OCI-LY1 (cell line): ENCODE measurements around the gene COL23A1.

Experiments
- H2AFZ ChIP-seq: fragments of 200-600 bp; sonication (generic), shearing (Covaris generic); 2 replicates; pipeline ENCODE4 v1.6.0; 2014; ENCODE audit warnings: antibody characterized with exemption, mild to moderate bottlenecking, low read length
- H3F3A ChIP-seq: fragments of 200-600 bp; sonication (generic), shearing (Covaris generic); 2 replicates; pipeline ENCODE4 v1.6.0; 2014; ENCODE audit warnings: mild to moderate bottlenecking, antibody characterized with exemption, low read length, moderate library complexity; ENCODE audit not compliant: insufficient read depth
- H3K27ac ChIP-seq: fragments of 200-600 bp; sonication (generic); 2 replicates; pipeline ENCODE4 v1.5.1; 2014; ENCODE audit warnings: low read length, mixed run types, mild to moderate bottlenecking, low read depth; ENCODE audit not compliant: poor library complexity, severe bottlenecking
- H3K27me3 ChIP-seq: fragments of 200-600 bp; sonication (generic); 2 replicates; pipeline ENCODE4 v1.6.0; 2014; ENCODE audit warnings: antibody characterized with exemption, mild to moderate bottlenecking, low read length, moderate library complexity; ENCODE audit not compliant: insufficient read depth
- H3K36me3 ChIP-seq: fragments of 200-600 bp; sonication (generic); 2 replicates; pipeline ENCODE4 v1.6.1; 2014; ENCODE audit warnings: mild to moderate bottlenecking, antibody characterized with exemption, low read length, moderate library complexity, mixed read lengths; ENCODE audit not compliant: insufficient read depth
- H3K4me1 ChIP-seq: fragments of 200-600 bp; sonication (generic); 2 replicates; pipeline ENCODE4 v1.5.1; 2014; ENCODE audit warnings: mild to moderate bottlenecking, low read length, moderate library complexity; ENCODE audit not compliant: insufficient read depth, severe bottlenecking
- H3K4me2 ChIP-seq: fragments of 200-600 bp; sonication (generic), shearing (Covaris generic); 2 replicates; pipeline ENCODE4 v1.6.1; 2014; ENCODE audit warnings: low read length
- H3K4me3 ChIP-seq: fragments of 200-600 bp; sonication (generic); 2 replicates; pipeline ENCODE4 v1.5.1; 2014; ENCODE audit warnings: low read length, low read depth, mild to moderate bottlenecking, mixed read lengths; ENCODE audit not compliant: poor library complexity, severe bottlenecking
- H3K79me2 ChIP-seq: fragments of 200-600 bp; shearing (Covaris generic); 2 replicates; pipeline ENCODE4 v1.6.1; 2016; ENCODE audit warnings: mixed run types, low read length, mixed read lengths; ENCODE audit not compliant: insufficient read depth
- H3K9ac ChIP-seq: fragments of 200-600 bp; sonication (generic), shearing (Covaris generic); 2 replicates; pipeline ENCODE4 v1.6.1; 2014; ENCODE audit warnings: mild to moderate bottlenecking, low read length, mixed read lengths
- H3K9me2 ChIP-seq: fragments of 200-600 bp; sonication (generic), shearing (Covaris generic); 2 replicates; pipeline ENCODE4 v1.6.1; 2014; ENCODE audit warnings: low read depth, mild to moderate bottlenecking, low read length, mixed read lengths
- H3K9me3 ChIP-seq: fragments of 200-600 bp; shearing (Covaris generic); 2 replicates; pipeline ENCODE4 v1.6.1; 2014; ENCODE audit warnings: low read length, mixed read lengths
- H4K20me1 ChIP-seq: fragments of 200-600 bp; sonication (generic), shearing (Covaris generic); 2 replicates; pipeline ENCODE4 v1.6.0; 2016; ENCODE audit warnings: mild to moderate bottlenecking, low read length; ENCODE audit not compliant: insufficient read depth
- EZH2 ChIP-seq: fragments of 200-600 bp; sonication (generic), shearing (Covaris generic); IDR thresholded peaks from 2 replicates; pipeline ENCODE4 v1.8.0; 2017; ENCODE audit warnings: borderline replicate concordance, mixed run types, mild to moderate bottlenecking, antibody characterized with exemption, low read length, moderate library complexity, mixed read lengths
- TF ChIP-seq, protein P1 (sequence below): fragments of 200-600 bp; sonication (generic), shearing (Covaris generic); IDR thresholded peaks from 2 replicates; pipeline ENCODE4 v1.5.1; 2017; ENCODE audit warnings: mild to moderate bottlenecking, antibody characterized with exemption, low read length, moderate library complexity, mixed read lengths

COL23A1 gene

GRCh38 chr5:178551468-178551867 is 38.7 kb downstream of the COL23A1 start:
- H3K9ac ChIP-seq = no peak overlapping the region
- H3K9me2 ChIP-seq = no peaks in the 10 kb centered on the region
- H2AFZ ChIP-seq = no peak overlapping the region
- no peak overlapping the region for H3K4me3 ChIP-seq
- H3F3A ChIP-seq = no peaks in the 10 kb centered on the region
- H3K36me3 ChIP-seq = no peaks in the 10 kb centered on the region
- H3K4me1 ChIP-seq = no peaks in the 10 kb centered on the region
- H3K9me3 ChIP-seq = no peaks in the 10 kb centered on the region
- TF ChIP-seq, protein P1, sequence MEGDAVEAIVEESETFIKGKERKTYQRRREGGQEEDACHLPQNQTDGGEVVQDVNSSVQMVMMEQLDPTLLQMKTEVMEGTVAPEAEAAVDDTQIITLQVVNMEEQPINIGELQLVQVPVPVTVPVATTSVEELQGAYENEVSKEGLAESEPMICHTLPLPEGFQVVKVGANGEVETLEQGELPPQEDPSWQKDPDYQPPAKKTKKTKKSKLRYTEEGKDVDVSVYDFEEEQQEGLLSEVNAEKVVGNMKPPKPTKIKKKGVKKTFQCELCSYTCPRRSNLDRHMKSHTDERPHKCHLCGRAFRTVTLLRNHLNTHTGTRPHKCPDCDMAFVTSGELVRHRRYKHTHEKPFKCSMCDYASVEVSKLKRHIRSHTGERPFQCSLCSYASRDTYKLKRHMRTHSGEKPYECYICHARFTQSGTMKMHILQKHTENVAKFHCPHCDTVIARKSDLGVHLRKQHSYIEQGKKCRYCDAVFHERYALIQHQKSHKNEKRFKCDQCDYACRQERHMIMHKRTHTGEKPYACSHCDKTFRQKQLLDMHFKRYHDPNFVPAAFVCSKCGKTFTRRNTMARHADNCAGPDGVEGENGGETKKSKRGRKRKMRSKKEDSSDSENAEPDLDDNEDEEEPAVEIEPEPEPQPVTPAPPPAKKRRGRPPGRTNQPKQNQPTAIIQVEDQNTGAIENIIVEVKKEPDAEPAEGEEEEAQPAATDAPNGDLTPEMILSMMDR = peak; percentile 4; the same call in 1 of the 2 replicates
- TF ChIP-seq EZH2 = no peak
- no peak overlapping the region for H3K4me2 ChIP-seq
- H3K79me2 ChIP-seq = no peaks in the 10 kb centered on the region
- peaks cover 4% of the 10 kb centered on the region; the same call in 1 of the 2 replicates for H3K27me3 ChIP-seq
- H4K20me1 ChIP-seq = no peaks in the 10 kb centered on the region
- no peak overlapping the region for H3K27ac ChIP-seq

GRCh38 chr5:178551059-178551458 is 39.1 kb downstream of the COL23A1 start:
- H3K27ac ChIP-seq = no peak overlapping the region
- no peaks in the 10 kb centered on the region for H3F3A ChIP-seq
- TF ChIP-seq EZH2 = no peak
- TF ChIP-seq, protein P1 = peak; percentile 31
- H3K4me2 ChIP-seq = no peak overlapping the region
- no peaks in the 10 kb centered on the region for H3K4me1 ChIP-seq
- H3K9me3 ChIP-seq = no peaks in the 10 kb centered on the region
- H4K20me1 ChIP-seq = no peaks in the 10 kb centered on the region
- no peaks in the 10 kb centered on the region for H3K36me3 ChIP-seq
- no peaks in the 10 kb centered on the region for H3K79me2 ChIP-seq
- no peak overlapping the region for H3K4me3 ChIP-seq
- peaks cover 4% of the 10 kb centered on the region; the same call in 1 of the 2 replicates for H3K27me3 ChIP-seq
- H3K9ac ChIP-seq = no peak overlapping the region
- H2AFZ ChIP-seq = no peak overlapping the region
- H3K9me2 ChIP-seq = no peaks in the 10 kb centered on the region

- Histone ChIP-seq H3K36me3 (no peaks in the 10 kb centered on the region), H3K27ac (no peak overlapping the region), H3K4me2 (no peak overlapping the region), H2AFZ (no peak overlapping the region), H4K20me1 (no peaks in the 10 kb centered on the region), H3K9ac (no peak overlapping the region), H3K27me3 (0 out of 2 replicates have a peak, but pooled peaks cover 4% of the 10 kb centered on the region), H3K4me3 (no peak overlapping the region), H3K9me2 (no peaks in the 10 kb centered on the region), H3K9me3 (no peaks in the 10 kb centered on the region), H3F3A (no peaks in the 10 kb centered on the region), H3K79me2 (no peaks in the 10 kb centered on the region), H3K4me1 (no peaks in the 10 kb centered on the region)
- TF ChIP-seq EZH2 = no peak
- TF ChIP-seq, protein P1 = no peak
Observed at GRCh38 chr5:178548746-178549145, 41.4 kb downstream of the COL23A1 start.
